ENCODE results near the gene IFNAR2.

Gene IFNAR2

GRCh38 chr21:33267250-33267649 lies 37.5 kb downstream of the IFNAR2 start:
- no peak for DNase-seq (ENCODE audit: low read depth in 3 of 3)

- no peak for DNase-seq (ENCODE audit: low read depth in 3 of 3)
Observed at GRCh38 chr21:33268393-33268736, 38.6 kb downstream of the IFNAR2 start.

- DNase-seq (ENCODE audit: low read depth in 3 of 3): peak in 1 of 3 experiments; percentile 17
Observed at GRCh38 chr21:33268737-33269441, 39.2 kb downstream of the IFNAR2 start.

GRCh38 chr21:33270986-33271385 lies 41.2 kb downstream of the IFNAR2 start:
- no peak for DNase-seq (ENCODE audit: low read depth in 3 of 3)

DNA sequence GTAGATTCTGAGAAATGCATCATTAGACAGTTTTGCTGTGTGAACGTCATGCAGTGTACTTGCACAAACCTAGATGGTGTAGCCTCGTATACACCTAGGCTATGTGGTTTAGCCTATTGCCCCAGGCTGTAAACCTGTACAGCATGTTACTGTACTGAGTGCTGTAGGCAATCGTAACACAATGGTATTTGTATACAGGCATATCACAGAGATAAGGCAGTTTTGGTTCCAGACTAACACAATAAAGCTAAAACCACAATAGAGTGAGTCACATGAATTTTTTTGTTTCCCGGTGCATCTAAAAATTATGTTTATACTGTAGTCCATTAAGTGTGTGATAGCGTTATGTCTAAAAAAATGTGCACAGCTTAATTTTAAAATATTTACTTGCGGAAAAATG lies 43.3 kb downstream of the IFNAR2 start:
- no peak for DNase-seq (ENCODE audit: low read depth in 3 of 3)

DNA sequence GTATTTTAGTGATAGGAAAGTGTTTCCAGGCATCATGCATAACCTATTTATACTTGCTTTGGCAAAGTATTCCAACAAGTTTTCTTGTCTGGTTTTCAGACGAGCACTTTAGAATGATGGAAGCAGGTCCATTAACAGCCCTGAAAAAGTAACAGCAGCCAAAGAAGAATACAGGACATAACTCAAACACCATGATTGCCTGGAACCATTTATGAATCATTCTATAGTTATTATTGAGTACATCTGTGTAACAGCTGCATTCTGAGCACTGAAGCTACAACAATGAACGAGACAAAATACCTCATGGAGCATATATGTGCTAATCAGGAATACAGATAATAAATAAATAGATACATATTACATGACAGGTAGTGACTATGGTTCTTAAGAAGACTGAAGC lies 49.0 kb downstream of the IFNAR2 start:
- DNase-seq (ENCODE audit: low read depth in 3 of 3): no peak

- no peak for DNase-seq (ENCODE audit: low read depth in 3 of 3)
Observed at GRCh38 chr21:33279330-33279820, 49.6 kb downstream of the IFNAR2 start.

Measured in stimulated activated CD4-positive, alpha-beta T cell treated with anti-CD3 and anti-CD28 coated beads, TNF-alpha, amount 100 ng/mL, for 4 hours (primary cell).